ENCODE results near the gene SAG. TPM values are rescaled to one million over a fixed set of nuclear protein-coding genes. Genes with fewer than 3 reads are reported as not detected.

SAG gene
- total RNA-seq, 1 donor from 2014 or later, result not detected

GRCh38 chr2:233353101-233353768 is 45.6 kb downstream of the SAG start:
- Mint-ChIP-seq H3K27me3 (peaks cover 16% of the 10 kb centered on the region), H3K4me3 (ENCODE audit: low read depth) (peak overlapping the region; percentile 91), H3K36me3 (ENCODE audit: insufficient read depth) (peaks cover 2% of the 10 kb centered on the region), H3K27ac (peak overlapping the region; percentile 93), H3K9me3 (ENCODE audit: low read depth) (no peaks in the 10 kb centered on the region), H3K4me1 (ENCODE audit: low read depth) (peaks cover 27% of the 10 kb centered on the region)
- no peak for DNase-seq (ENCODE audit: low spot score, unreplicated experiment)
- no peak for TF ChIP-seq CTCF (IDR thresholded peaks at IDR 0.05; ENCODE audit: unreplicated experiment)

- H3K36me3 Mint-ChIP-seq (ENCODE audit: insufficient read depth), result peaks cover 2% of the 10 kb centered on the region
- peaks cover 16% of the 10 kb centered on the region for H3K27me3 Mint-ChIP-seq
- peak; percentile 32 for TF ChIP-seq CTCF (IDR thresholded peaks at IDR 0.05; ENCODE audit: unreplicated experiment)
- peak; percentile 69 for DNase-seq (ENCODE audit: low spot score, unreplicated experiment)
- peak within 1 kb of the TSS; percentile 91 for H3K4me3 Mint-ChIP-seq (ENCODE audit: low read depth)
- peaks cover 27% of the 10 kb centered on the region for H3K4me1 Mint-ChIP-seq (ENCODE audit: low read depth)
- no peaks in the 10 kb centered on the region for H3K9me3 Mint-ChIP-seq (ENCODE audit: low read depth)
- H3K27ac Mint-ChIP-seq, result peak within 1 kb of the TSS; percentile 93
Observed at GRCh38 chr2:233353769-233354499, 46.3 kb downstream of the SAG start, which contains the start of gene DGKD. TSS of gene DGKD (plus strand) at chr2:233354494. CDS start at chr2:233354519, 25 bp downstream.

- H3K4me3 Mint-ChIP-seq (ENCODE audit: low read depth), result peak overlapping the region; percentile 48
- peaks cover 13% of the 10 kb centered on the region for H3K27me3 Mint-ChIP-seq
Observed at GRCh38 chr2:233354500-233354924, 46.9 kb downstream of the SAG start.

GRCh38 chr2:233354971-233355574 is 47.5 kb downstream of the SAG start:
- no peak for DNase-seq (ENCODE audit: low spot score, unreplicated experiment)
- peaks cover 2% of the 10 kb centered on the region for H3K36me3 Mint-ChIP-seq (ENCODE audit: insufficient read depth)
- H3K4me3 Mint-ChIP-seq (ENCODE audit: low read depth), result peak overlapping the region; percentile 85

More at GRCh38 chr2:233354500-233354924, 46.9 kb downstream of the SAG start:
- no peak for DNase-seq (ENCODE audit: low spot score, unreplicated experiment)
- Mint-ChIP-seq H3K36me3 (ENCODE audit: insufficient read depth) (peaks cover 2% of the 10 kb centered on the region), H3K27ac (no peak overlapping the region), H3K4me1 (ENCODE audit: low read depth) (peaks cover 27% of the 10 kb centered on the region), H3K9me3 (ENCODE audit: low read depth) (no peaks in the 10 kb centered on the region)
- TF ChIP-seq CTCF (IDR thresholded peaks at IDR 0.05; ENCODE audit: unreplicated experiment), result no peak

More at GRCh38 chr2:233354971-233355574, 47.5 kb downstream of the SAG start:
- TF ChIP-seq CTCF (IDR thresholded peaks at IDR 0.05; ENCODE audit: unreplicated experiment), result no peak
- peak overlapping the region; percentile 71 for H3K27ac Mint-ChIP-seq
- H3K9me3 Mint-ChIP-seq (ENCODE audit: low read depth), result no peaks in the 10 kb centered on the region
- H3K4me1 Mint-ChIP-seq (ENCODE audit: low read depth), result peaks cover 27% of the 10 kb centered on the region
- peaks cover 12% of the 10 kb centered on the region for H3K27me3 Mint-ChIP-seq

Measured in progenitor cell of endocrine pancreas (in vitro differentiated cells).